NCI-H2171 treated with DMSO at 0.1 percent for 48 hours (cell line): ENCODE data around the gene RILPL1.
A peak's percentile ranks its signal among the peaks of the same experiment; 100 is the strongest.
"Not testable (repeated sequence)": the region's sequence is repeated elsewhere in the genome, so short reads cannot be mapped to it uniquely, and the experiment has no call there.

Experiments used
- DNase-seq: peaks from one replicate; lab custom pipeline; 2025; lab: John Stamatoyannopoulos, UW

Gene RILPL1

DNA sequence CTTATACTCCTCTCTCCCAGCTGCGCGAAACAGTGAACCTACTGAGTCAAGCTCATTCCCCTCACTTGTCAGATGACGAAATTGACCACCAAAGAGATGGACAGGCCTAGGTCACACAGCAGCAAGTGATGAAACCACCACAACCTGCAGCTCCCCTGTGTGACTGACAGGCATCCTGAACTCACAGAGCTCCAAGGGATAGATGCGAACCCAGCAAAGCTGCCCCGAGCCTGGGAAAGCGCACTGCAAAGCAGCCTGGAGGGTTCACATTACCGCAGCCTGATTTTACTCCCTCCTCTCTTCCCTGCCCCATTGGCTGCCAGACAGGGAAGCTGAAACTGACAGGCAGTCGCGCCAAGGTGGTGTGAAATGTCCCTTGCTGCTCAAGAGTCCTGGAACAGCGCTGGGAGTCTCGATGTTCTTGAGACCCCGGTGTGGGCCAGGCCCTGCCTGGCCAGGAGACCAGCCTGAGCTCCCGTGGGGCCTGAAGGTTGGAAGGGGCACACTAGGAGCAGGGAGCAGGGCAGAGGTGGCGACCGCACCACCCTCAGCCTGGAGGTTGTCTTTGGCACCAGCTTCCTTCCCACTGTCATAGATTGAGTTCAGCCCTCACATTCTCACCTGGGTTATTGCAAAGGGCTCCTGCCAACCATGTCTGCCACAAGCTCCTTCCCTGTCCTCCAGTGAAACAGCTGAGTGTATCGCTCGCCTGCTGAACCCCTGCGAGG lies 39.2 kb downstream of the RILPL1 start:
- no peak for DNase-seq

DNA sequence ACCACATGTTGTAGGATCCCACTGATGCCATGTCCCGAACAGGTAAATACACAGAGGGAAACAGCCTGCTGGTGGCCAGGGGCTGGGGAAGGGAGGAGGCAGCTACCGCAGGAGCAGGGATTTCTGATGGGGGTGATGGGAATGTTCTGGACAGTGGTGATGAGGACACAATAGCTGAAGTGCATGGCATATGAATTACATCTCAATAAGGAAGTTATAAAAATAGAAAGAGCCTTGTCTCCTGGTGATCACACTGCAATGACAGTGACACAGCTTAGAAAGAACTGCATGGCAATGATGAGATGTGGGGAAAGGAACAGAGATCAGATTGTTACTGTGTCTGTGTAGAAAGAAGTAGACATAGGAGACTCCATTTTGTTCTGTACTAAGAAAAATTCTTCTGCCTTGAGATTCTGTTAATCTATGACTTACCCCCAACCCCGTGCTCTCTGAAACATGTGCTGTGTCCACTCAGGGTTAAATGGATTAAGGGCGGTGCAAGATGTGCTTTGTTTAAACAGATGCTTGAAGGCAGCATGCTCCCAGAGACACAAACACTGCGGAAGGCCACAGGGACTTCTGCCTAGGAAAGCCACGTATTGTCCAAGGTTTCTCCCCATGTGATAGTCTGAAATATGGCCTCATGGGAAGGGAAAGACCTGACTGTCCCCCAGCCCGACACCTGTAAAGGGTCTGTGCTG lies 41.0 kb downstream of the RILPL1 start:
- not testable (repeated sequence) for DNase-seq

DNA sequence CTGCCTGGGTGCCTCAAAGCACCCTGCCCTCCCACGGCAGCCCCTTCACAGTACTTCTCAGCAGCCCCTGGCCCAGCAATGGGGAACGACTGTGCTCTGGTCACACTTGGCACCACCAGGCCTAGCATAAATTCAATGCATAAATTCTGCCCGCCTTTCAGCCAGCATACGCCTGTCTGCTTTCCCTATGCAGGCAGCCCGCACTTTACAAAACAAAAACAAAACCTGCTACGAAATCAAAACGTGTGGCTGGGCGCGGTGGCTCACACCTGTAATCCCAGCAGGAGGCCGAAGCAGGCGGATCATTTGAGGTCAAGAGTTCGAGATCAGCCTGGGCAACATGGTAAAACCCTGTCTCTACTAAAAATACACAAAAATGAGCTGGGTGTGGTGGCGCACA lies 42.0 kb downstream of the RILPL1 start:
- no peak for DNase-seq

DNA sequence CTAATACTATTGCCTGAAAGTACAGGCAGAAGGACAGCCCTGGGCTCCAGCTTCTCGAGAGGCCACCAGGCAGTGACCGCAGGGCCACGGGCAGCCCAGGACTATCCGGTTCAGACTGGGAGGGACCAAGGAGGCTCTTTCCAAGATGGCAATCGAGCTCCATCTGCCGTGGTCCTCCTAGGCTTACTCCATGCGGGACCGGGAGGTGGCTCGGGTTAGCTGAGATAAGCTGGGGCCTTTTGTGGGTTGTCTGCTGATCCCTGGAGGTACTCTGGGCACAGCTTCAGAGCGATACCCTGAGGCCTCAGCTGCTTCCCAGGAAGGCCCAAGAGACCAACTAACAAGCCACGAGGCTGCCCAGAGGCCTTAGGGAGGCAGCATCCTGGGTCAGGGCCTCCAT lies 42.5 kb downstream of the RILPL1 start:
- no peak for DNase-seq

DNA sequence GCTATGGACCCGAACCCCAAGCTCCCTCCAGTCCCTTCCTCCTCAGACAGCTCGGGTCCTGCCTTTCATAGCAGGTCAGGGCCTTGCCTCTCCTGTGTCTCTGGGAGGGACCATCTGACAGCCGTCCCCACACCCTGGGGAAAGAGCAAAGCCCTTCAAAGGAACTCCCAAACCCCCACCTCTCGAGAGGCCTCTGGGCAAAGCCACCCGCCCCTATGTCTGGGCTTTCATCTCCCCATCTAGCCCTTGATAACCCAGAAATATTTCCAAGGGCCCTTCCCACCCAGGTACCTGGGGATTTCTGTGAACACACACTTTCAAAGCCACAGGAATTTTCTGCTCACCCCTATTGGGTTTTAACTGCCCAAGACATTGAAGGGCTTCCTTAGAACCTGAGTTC lies 43.4 kb downstream of the RILPL1 start:
- no peak for DNase-seq

DNA sequence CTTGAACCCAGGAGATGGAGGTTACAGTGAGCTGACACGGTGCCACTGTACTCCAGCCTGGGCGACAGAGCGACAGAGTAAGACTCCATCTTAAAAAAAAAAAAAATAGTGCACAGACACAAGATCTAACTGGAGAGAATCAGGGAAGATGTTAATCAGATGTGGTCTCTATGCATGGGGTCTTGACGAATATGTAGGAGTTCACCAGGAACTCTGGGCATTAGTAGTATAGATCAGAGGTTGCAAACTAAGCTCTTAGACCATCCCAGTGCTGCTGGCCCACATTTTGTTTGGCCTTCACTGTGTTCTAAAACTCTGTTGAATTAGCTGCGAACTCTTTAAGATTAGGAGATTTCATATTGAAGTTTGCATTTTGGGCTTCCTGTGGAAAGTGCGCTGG lies 43.9 kb downstream of the RILPL1 start:
- no peak for DNase-seq

DNA sequence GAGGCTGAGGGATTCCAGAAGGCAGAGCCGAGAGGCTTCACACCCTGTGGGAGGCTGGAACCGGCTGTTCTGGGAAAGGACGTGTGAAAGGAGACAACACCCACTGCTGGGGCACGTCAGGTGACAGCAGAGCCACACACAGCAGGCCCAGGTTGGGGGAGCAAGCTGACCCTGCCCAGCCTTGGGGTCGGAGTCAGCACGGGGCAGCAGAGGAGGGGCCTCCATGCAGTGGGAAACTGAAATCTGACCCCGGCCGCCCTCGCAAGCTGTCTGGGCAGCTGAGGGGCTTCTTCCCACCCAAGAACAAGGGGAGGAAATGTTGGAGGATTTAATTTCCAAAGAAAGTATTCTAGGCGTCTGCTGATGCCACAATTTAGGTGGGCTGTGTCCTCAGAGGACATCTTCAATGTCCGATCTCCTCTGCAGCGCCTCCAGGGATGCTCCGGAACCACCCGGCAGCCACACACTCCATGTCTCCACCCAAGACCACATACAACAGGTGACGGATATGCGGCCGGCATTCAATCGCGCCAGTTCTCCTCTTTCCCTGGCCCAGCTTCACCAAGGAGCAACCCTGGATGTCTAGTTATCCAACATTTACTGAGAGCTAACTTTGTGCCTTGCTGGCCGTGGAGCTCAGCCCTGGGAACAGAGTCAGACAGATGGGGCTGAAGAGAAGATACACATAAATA lies 44.8 kb downstream of the RILPL1 start:
- no peak for DNase-seq

DNA sequence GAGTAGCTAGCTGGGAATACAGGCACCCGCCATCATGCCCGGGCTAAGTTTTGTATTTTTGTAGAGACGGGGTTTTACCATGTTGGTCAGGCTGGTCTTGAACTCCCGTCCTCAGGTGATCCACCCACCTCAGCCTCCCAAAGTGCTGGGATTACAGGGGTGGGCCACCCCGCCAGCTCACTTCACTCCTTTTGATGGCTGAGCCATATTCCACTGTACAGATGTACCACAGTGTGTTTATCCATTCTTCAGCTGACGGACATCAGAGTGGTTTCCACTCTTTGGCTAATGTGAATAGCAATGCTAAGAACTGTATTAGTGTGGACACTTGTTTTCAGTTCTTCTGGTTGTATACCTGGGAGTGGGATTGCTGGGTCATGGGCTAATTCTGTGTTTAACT lies 46.1 kb downstream of the RILPL1 start:
- no peak for DNase-seq

DNA sequence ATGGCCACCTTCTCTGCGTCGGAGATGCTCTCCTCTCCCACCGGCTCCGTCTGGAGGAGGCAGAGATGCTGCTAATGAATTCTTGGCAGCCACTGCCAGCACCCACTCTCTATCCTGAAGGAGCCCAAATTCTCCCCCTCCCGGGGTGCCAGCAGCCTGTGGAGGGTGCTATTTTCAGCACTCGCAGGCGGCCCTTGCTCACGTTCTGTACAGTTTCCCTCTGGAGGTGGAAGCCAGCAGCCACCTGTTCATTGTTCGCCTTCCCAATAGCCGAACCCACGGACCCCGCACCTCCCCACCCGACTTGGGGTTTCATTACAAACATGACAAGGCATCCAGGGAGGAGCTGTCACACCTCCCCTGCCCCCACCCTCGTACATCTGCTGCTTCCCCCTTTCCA lies 47.8 kb downstream of the RILPL1 start:
- DNase-seq: no peak

DNA sequence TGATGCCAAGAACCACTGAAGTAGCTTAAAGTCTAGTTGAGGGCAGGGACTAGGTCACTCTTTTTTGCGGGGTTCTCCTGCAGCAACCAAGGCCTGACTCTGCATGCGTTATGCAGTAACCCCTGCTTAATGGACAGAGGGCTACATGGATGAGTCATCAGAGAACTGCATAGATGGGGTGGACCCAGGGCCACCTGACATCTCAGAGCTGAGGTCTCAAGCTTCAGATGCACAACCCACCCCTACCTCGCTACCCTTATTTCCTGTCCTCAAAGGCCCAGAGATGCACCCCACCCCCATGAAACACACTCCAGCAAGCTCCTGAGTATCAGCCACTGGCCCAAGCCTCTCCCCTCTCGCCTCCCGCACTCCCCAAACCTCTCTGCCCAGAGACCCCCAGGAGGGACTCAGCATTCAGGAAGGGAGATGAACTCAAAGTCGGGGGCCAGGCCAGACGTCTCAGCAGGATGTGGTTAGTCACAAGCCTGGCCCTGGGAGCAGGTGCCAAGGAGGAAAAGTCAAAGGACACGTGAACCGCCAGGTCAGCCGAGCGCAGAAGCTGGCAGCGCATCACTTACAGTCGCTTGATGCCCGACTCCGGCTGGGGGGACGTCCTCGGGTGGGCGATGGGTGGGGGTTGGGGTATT lies 49.8 kb downstream of the RILPL1 start:
- DNase-seq: no peak

DNA sequence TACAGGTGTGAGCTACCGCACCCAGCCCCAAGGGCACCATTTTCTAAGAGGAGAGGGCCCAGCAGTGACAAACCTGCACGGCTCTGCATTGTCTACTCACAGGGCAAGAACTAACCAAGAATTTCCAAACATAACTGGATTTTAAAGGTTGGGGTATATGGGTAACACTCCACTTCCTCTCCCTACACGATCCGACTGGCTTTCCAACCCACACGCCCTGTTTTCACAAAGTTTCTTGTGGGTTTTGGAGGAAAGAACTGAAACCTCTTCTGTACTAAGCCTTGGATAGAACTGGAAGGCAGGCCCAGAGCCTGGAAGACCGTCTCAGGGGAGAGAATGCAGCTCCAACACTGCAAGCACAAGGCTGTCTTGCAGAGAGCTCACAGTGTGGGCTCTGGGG lies 50.6 kb downstream of the RILPL1 start:
- DNase-seq: no peak

DNA sequence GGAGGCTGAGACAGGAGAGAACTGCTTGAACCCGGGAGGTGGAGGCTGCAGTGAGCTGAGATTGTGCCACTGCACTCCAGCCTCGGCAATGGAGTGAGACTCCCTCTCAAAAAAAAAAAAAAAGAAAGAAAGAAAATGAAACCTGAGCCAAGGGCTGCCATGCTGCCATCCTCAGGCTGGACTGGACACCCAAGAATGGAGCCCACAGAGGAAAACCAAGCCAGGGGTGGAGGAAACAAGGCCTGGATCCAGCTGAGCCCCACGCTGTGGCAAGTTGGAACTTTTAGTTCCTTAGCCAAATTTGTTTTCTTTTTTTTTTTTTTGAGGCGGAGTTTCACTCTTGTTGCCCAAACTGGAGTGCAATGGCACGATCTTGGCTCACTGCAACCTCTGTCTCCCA lies 52.3 kb downstream of the RILPL1 start:
- DNase-seq: not testable (repeated sequence)

DNA sequence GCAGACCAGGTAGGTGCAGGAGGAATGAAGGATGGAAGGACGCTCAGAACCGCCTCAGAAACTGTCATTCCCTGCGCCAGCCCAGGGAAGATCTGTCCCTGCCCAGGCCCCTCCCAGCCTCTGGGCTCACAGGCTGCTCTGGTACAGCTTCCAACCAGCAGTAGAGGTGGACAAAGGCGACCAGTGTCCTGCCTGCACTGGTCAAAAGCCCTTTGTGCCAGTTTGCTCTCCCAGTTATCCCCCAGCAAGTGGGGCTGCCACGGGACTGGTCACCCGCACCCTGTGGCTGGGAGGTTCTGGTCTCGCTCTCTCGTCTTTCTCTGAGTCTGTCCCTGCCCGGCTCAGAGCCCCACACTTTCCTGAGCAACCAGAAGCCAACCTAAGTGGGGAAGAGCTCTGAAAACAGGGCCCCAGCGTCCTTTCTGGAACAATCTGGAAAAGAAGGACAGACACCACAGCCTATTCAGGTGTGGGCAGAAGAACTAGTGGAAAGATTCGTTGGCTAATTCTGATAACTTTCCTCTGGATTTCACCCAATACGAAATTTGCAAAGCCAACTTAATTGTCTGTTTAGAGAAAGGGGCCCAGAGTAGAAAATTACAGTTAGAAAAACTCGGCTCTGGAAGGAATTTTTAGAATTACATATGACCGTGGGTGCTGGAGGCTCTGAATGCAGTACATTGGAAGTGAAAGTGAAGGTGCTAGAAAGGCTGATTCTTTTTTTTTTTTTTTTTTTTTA lies 53.9 kb downstream of the RILPL1 start:
- no peak for DNase-seq

DNA sequence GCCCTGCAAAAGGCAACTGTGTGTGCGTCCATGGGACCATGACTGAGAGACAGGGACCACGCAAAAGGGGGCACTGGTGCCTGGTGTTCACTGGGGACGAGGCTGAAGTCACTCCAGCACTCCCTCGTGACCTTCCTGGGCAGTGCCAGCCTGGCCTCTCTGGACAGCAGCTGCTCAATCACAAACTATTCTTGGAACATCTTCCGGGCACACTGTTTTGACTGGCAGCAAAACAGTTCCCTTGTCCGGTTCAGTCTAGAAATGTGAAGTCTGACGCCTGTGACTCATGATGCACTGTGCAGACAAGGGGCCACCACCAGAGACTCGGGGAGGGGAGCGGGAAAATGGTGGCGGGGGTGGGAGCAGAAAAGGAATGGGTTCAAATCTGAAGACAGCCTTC lies 54.8 kb downstream of the RILPL1 start:
- DNase-seq: no peak

DNA sequence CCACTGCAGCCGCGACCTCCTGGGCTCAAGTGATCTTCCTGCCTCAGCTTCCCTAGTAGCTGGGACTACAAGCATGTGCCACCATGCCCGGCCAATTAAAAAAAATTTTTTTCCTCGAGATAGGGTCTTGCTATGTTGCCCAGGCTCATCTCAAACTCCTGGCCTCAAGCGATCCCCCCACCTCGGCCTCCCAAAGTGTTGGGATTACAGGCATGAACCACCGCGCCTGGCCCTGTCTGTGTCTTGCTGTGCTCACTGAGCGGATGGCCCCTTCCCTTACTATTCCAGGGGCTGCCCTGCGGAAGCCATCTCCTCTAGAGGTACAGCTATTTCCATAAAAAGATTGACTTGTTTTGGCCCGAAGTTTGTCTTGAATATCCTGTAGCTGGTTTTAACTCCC lies 55.5 kb downstream of the RILPL1 start:
- no peak for DNase-seq

DNA sequence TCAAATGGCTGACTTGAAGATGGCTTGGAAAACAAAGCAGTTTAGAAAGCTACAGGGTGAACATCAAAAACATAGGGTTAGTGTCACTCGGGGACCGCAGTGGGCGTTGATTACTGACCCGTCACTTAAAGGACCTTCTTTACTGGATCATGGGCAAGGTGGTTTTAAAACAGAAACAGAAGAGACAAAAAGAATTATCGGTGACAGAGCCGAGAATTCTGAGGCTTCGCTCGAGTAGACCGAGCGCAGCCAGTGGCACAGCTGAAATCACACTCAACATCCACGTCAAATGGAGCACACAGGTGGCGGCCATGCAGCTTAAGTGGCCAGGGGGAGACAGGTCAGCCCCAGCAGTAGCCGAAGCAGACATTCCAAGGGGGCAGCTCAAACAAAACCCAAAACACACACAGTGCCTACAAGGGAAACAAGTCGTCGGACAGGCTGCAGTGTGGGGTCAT lies 58.2 kb downstream of the RILPL1 start:
- no peak for DNase-seq

DNA sequence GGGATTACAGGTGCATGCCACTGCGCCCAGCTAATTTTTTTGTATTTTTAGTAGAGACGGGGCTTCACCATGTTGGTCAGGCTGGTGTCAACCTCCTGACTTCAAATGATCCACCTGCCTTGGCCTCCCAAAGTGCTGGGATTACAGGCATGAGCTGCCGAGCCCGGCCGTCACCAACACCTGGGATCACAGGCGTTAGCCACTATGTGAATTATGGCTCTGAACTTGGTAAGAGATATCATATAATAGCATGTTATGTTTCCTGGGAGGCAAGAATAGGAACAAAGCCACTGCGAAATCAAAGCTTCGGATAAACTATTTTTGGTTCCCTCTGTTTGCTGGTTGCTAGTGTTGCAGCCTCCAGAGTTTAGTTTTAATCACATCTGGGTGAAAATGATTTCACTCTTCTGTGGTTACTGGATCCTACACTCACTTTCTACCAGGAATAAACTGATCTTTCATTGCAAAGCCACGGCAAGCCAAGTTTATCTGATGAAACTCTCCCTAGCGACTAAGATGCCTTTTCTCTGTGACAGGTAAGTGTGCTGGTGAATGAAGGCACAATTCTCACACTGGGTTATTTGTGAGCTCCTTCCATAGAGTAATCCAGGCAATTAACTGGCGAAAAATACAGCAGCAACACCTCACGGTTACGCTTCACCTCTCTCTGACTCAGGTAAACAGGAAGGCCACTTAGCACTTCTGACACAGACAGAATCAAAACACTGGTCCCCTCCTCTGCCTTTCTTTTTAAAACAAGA lies 58.9 kb downstream of the RILPL1 start:
- DNase-seq: no peak

DNA sequence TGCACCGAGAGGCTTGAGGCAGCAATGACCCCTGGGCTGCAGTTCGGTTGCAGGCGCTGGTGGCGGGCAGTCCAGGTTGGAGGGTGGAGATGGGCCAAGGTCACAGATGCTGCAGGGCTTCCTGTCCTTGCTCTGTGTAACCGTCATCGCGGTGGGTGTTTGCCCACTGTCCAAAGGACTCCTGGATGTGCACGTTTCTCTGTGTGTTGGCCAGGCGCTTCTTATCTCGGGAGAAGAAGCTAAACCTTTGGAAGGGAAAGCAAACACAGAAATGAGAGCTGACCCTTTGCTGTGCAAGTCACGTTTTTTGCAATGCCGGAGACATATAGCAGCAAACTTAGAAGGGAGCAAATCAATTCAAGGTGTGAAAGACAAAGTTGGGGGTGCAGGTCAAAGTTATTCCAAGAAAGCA lies 61.1 kb downstream of the RILPL1 start:
- no peak for DNase-seq

DNA sequence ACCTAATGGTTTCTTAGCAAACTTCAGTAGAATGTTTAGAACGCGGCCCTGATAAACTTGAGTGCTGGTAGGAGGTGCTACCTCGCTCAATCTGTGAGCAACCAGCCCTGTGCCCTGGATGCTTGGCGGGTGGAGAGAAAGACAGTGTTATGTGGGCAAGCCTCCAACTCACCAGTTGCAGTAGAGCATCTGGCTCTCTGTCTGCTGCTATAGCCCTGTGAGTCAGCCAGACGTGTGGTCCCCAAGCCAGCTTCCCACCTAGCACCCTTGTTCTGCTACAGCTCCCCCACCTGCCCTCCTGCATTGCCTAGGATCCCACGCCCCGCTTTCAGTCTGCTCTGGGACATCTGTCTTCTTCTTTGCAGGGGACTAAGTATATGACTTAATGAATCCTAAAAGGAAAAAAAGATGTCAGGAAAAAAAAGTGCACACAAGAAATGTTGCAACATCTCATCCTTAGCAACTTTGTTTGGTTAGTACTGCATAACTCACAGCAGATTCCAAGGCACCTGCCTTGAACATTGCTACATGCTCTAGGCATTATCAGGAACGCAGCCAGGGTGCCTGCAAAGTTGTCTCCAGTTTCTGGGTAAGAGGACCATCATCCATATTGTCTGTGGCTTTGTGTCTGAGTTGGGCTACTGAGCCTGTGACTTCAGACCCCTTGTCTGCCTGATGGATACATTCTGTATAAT lies 62.0 kb downstream of the RILPL1 start:
- peak; percentile 59 for DNase-seq

DNA sequence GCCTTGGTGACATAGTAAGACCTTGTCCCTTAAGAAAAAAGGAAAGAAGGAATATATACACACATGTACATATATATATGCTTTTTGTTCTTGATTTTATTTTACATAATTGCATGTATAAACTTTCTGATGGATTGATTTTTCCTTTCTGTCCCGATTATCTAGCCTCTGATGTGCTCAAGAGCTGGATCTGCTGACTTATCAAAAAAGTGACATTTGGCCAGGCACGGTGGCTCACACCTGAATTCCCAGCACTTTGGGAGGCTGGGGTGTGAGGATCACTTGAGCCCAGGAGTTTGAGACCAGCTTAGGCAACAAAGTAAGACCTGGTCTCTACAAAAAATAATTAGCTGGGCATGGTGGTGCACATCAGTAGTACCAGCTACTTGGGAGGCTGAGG lies 63.5 kb downstream of the RILPL1 start:
- no peak for DNase-seq

DNA sequence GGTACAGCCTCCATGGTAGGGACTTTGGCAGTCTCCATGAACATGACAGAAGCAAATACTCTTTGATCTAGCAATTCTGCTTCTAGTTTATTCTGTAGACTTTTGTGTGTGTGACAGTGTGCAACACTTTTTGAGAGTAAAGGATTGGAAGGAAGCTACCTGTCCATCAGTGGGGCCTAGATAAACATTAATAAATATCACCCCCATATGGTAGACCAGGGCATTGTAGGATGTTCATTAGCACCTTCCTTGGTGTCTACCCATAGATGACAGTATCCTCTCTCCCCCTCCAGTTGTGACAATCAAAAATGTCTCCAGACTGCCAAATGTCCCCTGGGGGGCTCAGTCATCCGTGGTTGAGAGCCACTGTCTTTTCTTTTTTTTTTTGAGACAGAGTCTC lies 64.7 kb downstream of the RILPL1 start:
- DNase-seq: peak; percentile 13
